GM19023 (cell line): ENCODE results near the gene OR11G2.
"Not testable (repeated sequence)": the region's sequence is repeated elsewhere in the genome, so short reads cannot be mapped to it uniquely, and the experiment has no call there.

Experiments
- ATAC-seq: cut with Tn5 transposase; IDR thresholded peaks from one replicate; pipeline ENCODE4 v1.9.1; 2021; ENCODE audit warnings: mild to moderate bottlenecking, moderate library complexity; ENCODE audit not compliant: unreplicated experiment

Gene OR11G2

GRCh38 chr14:20190596-20190995 is at the start of gene OR11G2:
Gene OR11G2 (plus strand): TSS chr14:20190896. CDS start chr14:20197438, 6,542 bp downstream.
- no peak for ATAC-seq

- no peak for ATAC-seq
Measured at GRCh38 chr14:20143911-20144310, 46.8 kb upstream of the OR11G2 start.

- no peak for ATAC-seq
Measured at GRCh38 chr14:20144820-20145219, 45.9 kb upstream of the OR11G2 start.

DNA sequence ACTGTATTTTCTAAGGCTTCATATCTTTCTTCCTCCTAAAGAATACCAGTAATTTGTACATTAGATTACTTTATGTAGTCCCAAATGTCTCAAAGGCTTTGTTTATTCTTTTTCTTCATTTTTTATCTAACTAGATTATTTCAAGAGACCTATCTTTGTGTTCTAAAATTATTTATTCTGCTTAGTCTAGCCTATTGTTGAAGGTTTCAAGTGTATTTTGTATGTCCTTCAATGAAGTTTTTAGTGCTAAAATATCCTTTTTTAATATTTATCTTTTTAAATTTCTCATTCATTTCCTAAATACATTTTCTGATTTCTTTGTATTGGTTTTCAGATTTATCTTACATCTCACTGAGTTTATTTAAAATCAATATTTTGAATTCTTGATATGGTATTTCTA is 26.2 kb upstream of the OR11G2 start:
- no peak for ATAC-seq

GRCh38 chr14:20167091-20167490 is 23.6 kb upstream of the OR11G2 start:
- ATAC-seq: no peak

DNA sequence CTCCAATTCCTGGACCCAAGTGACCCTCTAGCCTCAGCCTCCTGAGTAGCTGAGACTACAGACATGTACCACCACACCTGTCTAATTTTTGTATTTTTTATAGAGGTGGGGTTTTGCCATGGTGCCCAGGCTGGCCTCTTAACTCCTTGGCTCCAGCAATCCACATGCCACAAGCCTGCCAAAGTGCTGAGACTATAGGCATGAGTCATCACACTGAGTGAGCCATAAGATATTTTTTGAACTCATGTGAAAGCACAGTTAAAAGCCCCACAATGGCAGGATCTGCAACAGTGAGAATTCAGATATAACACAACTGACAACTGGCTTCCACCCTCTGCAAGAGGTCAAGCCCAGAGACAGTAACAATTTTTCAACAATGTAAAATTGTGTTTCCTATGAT is 20.8 kb upstream of the OR11G2 start:
- ATAC-seq: not testable (repeated sequence)

- not testable (repeated sequence) for ATAC-seq
Measured at GRCh38 chr14:20174205-20174604, 16.5 kb upstream of the OR11G2 start.

DNA sequence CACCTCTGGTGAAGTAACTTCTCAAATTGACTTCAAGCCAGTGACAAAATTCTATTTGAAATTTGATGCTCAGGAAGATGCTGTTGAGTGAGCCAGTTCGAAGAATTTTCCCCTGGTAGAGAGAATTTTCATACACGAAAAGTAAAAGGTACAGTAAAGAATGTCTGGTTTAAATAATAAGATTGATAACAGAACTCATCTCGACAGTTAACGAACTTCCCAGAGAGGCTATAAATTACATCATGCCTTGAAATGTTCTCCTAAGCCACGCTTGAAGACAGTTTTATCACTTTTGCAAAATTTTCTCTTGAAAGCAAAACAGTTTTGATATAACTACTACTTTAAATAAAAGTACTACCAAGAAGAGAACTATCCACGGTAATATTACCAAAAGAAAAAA is 14.4 kb upstream of the OR11G2 start:
- no peak for ATAC-seq

DNA sequence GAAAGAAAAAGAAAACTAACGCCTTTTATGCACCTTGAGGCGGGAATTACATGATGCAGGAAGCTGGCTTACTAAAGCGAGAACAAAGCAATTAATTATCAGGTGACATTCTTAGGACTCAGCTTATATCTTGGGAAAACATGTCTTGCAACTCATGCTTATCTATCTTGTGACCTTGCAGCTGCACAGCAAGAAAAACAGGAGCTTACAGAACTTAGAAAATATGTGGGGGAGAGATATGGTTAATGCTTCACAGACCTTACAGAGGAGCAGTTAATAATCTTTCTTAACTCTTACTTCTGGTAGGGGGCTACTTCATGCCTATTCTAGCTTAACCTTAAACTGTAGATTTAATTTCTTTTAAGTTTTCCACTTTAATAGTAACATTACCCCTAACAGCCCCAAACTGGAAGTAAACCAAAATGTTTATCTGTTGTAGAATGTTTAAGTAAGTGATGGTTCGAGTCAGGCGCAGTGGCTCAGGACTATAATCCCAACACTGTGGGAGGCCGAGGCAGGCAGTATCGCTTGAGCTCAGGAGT is 13.2 kb upstream of the OR11G2 start:
- ATAC-seq: no peak

GRCh38 chr14:20179218-20179617 is 11.5 kb upstream of the OR11G2 start:
- no peak for ATAC-seq

- ATAC-seq: no peak
Measured at GRCh38 chr14:20179880-20180279, 10.8 kb upstream of the OR11G2 start.

- ATAC-seq: no peak
Measured at GRCh38 chr14:20180486-20180885, 10.2 kb upstream of the OR11G2 start.

DNA sequence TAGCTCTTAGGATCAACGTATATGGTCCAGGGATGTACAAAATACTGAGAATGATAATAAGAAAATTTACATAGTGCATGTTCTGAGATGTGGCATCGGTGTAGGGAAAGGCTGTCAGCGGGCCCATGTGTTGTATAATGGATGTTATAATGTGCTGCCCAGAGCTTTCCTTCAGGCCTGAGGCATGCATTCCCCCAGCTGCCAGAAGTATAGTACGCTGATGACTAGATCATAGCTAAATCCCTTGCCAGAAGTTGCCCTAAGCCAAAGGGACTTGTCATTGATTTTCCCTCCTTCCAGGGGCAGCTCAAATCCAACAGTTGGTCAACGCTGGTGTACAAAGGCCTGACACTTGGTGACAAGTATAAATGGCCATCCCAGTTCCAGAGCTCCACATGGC is 6.5 kb upstream of the OR11G2 start:
- no peak for ATAC-seq

DNA sequence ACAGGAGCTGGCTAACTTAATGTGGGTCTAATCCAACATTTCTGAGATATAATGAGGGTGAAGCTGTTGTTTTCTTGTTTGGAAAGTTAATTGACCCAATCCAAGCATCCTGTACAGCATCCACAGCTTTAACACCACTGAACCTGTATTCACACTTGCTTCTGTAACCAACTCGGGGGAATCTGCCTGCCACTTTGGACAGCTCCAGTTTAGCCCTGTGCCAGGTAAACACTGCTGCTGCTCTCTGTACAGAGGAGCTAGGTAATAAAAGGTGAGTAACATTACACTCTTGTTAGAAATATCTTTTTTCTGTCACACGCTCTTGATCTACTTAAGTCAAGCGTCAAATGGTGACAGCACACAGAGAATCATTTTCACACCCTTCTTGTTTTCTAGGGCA is 700 bp downstream of the OR11G2 start:
- no peak for ATAC-seq

- ATAC-seq: no peak
Measured at GRCh38 chr14:20194101-20194500, 3.4 kb downstream of the OR11G2 start.

DNA sequence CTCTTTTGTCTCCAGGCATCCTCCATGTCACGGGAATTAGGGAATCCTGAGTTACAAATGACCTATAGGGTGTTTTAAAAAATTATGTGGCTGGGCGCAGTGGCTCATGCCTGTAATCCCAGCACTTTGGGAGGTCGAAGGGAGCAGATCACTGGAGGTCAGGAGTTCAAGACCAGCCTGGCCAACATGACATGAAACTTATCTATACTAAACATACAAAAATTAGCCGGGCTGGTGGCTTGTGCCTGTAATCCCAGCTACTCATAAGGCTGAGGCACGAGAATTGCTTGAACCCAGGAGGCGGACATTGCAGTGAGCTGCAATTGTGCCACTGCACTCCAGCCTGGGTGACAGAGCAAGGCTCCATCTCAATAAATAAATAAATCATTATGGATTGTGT is 4.5 kb downstream of the OR11G2 start:
- not testable (repeated sequence) for ATAC-seq

- ATAC-seq: no peak
Measured at GRCh38 chr14:20195911-20196310, 5.2 kb downstream of the OR11G2 start.

- ATAC-seq: no peak
Measured at GRCh38 chr14:20197459-20197858, 6.8 kb downstream of the OR11G2 start.

GRCh38 chr14:20198991-20199390 is 8.3 kb downstream of the OR11G2 start:
- no peak for ATAC-seq

GRCh38 chr14:20204721-20205120 is 14.0 kb downstream of the OR11G2 start:
- ATAC-seq: no peak

GRCh38 chr14:20209595-20209994 is 18.9 kb downstream of the OR11G2 start:
- no peak for ATAC-seq

- ATAC-seq: not testable (repeated sequence)
Measured at GRCh38 chr14:20212406-20212805, 21.7 kb downstream of the OR11G2 start.

DNA sequence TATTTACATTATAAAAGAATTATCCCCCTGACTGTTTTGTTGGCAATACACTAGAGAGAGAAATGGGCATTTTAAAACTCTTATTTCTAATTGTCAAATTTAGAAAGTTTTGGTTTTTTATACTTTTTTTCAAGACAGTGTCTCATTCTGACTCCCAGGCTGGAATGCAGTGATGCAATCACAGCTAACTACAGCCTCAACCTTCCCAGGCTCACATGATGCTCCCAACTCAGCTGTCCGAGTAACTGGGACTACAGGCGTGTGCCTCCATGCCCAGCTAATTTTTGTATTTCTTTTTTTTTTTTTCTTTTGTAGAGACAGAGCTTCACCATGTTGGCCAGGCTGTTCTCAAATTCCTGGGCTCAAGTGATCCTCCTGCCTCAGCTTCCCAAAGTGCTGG is 24.5 kb downstream of the OR11G2 start:
- no peak for ATAC-seq
